SK-N-SH (cell line): ENCODE measurements around the gene PXDN. TPM values are rescaled to one million over a fixed set of nuclear protein-coding genes. Genes with fewer than 3 reads are reported as not detected.

ENCODE experiments used
- CTCF ChIA-PET: fragments of 300-600, 350-600 bp; formaldehyde crosslinking; extraction: SDS; loops from one replicate; lab custom pipeline; 2021; lab: Yijun Ruan, JAX
- POLR2A ChIA-PET: fragments of 350-600 bp; sonication (Branson Sonifier 250); formaldehyde crosslinking; extraction: SDS; loops from one replicate; lab custom pipeline; 2020; ENCODE audit warnings: antibody characterized with exemption, inconsistent platforms; lab: Yijun Ruan, JAX
- DNase-seq: peaks from one replicate; pipeline ENCODE4 v3.0.0; 2012
- H2AFZ ChIP-seq: fragments of 200-600 bp; sonication (generic); 2 replicates; pipeline ENCODE4 v1.8.1; 2016; ENCODE audit warnings: antibody characterized with exemption, mild to moderate bottlenecking, low read depth
- H3F3A ChIP-seq: fragments of 200-600 bp; sonication (generic); replicated peaks from 2 replicates; pipeline ENCODE3; 2016; ENCODE audit warnings: antibody characterized with exemption, mild to moderate bottlenecking; ENCODE audit not compliant: insufficient read depth
- H3K27ac ChIP-seq, 2 experiments: fragments of 200-500 bp in 1 of 2; fragments of 200-600 bp in 1 of 2; sonication (Bioruptor generic) in 1 of 2; sonication (generic), shearing (Covaris generic) in 1 of 2; 2 replicates each; pipeline versions ENCODE4 v1.5.1 to v1.6.1; 2014 to 2016; ENCODE audit warnings: low read depth in 2 of 2, inconsistent platforms in 1 of 2, low read length in 1 of 2, mild to moderate bottlenecking in 1 of 2, mixed read lengths in 1 of 2
- H3K27me3 ChIP-seq: fragments of 200-600 bp; sonication (generic), shearing (Covaris generic); 2 replicates; pipeline ENCODE4 v1.6.1; 2016; ENCODE audit warnings: mixed run types; ENCODE audit not compliant: insufficient read depth
- H3K36me3 ChIP-seq, 2 experiments: fragments of 200-500 bp in 1 of 2; fragments of 200-600 bp in 1 of 2; sonication (Bioruptor generic) in 1 of 2; sonication (generic) in 1 of 2; replicated peaks in 1 of 2; 2 replicates each; pipeline versions ENCODE3 to v1.5.1; 2014 to 2016; ENCODE audit warnings: low read length in 1 of 2, mild to moderate bottlenecking in 1 of 2; ENCODE audit not compliant: insufficient read depth in 2 of 2, control insufficient read depth in 1 of 2
- H3K4me1 ChIP-seq, 2 experiments: fragments of 200-500 bp in 1 of 2; fragments of 200-600 bp in 1 of 2; sonication (Bioruptor generic) in 1 of 2; sonication (generic), shearing (Covaris generic) in 1 of 2; 2 replicates each; pipeline versions ENCODE4 v1.5.1 to v1.6.1; 2014 to 2016; ENCODE audit warnings: low read depth in 1 of 2, low read length in 1 of 2, mixed run types in 1 of 2; ENCODE audit not compliant: insufficient read depth in 2 of 2, control insufficient read depth in 1 of 2
- H3K4me2 ChIP-seq: fragments of 200-600 bp; sonication (generic), shearing (Covaris generic); 2 replicates; pipeline ENCODE4 v1.6.1; 2017; ENCODE audit warnings: mixed run types
- H3K4me3 ChIP-seq, 2 experiments: fragments of 200-500 bp in 1 of 2; fragments of 200-600 bp in 1 of 2; sonication (Bioruptor generic) in 1 of 2; sonication (generic), shearing (Covaris generic) in 1 of 2; 2 replicates each; pipeline versions ENCODE4 v1.5.1 to v1.8.1; 2014 to 2016; ENCODE audit warnings: low read depth in 2 of 2, inconsistent platforms in 1 of 2, low read length in 1 of 2, mild to moderate bottlenecking in 1 of 2, mixed read lengths in 1 of 2, moderate library complexity in 1 of 2
- H3K79me2 ChIP-seq: fragments of 200-600 bp; sonication (generic); 2 replicates; pipeline ENCODE4 v1.8.1; 2017; ENCODE audit warnings: mild to moderate bottlenecking; ENCODE audit not compliant: insufficient read depth
- H3K9ac ChIP-seq: fragments of 200-600 bp; sonication (generic); 2 replicates; pipeline ENCODE4 v1.6.1; 2017; ENCODE audit warnings: mixed run types
- H3K9me2 ChIP-seq: fragments of 200-600 bp; sonication (generic); 2 replicates; pipeline ENCODE4 v1.6.1; 2017; ENCODE audit warnings: mixed run types
- H3K9me3 ChIP-seq: fragments of 200-600 bp; sonication (generic); 2 replicates; pipeline ENCODE4 v1.6.1; 2017; ENCODE audit warnings: mixed run types, mild to moderate bottlenecking, moderate library complexity
- H4K20me1 ChIP-seq: fragments of 200-600 bp; sonication (generic); 2 replicates; pipeline ENCODE4 v1.6.1; 2017; ENCODE audit warnings: mild to moderate bottlenecking, mixed run types; ENCODE audit not compliant: insufficient read depth
- CTCF ChIP-seq: fragments of 200-600 bp; sonication (generic); IDR thresholded peaks from 2 replicates; pipeline ENCODE4 v1.6.1; 2017; ENCODE audit warnings: antibody characterized with exemption, mild to moderate bottlenecking, moderate library complexity
- ELF1 ChIP-seq: IDR thresholded peaks from 2 replicates; pipeline ENCODE4 v1.4.0; 2012
- EZH2phosphoT487 ChIP-seq: fragments of 200-600 bp; sonication (generic); IDR thresholded peaks from 2 replicates; pipeline ENCODE4 v1.6.1; 2017; ENCODE audit warnings: low read depth, mixed run types, mild to moderate bottlenecking, antibody characterized with exemption, moderate library complexity, borderline replicate concordance
- FOSL2 ChIP-seq: IDR thresholded peaks from 2 replicates; pipeline ENCODE4 v1.4.0; 2012; ENCODE audit warnings: low read depth, mild to moderate bottlenecking, moderate library complexity, borderline replicate concordance
- FOXJ3 ChIP-seq: sonication (generic); formaldehyde crosslinking; IDR thresholded peaks from 2 replicates; pipeline ENCODE4 v1.5.1; 2020; ENCODE audit warnings: mild to moderate bottlenecking, missing genetic modification reagents
- GATA2 ChIP-seq: sonication (generic); formaldehyde crosslinking; IDR thresholded peaks from 2 replicates; pipeline ENCODE4 v1.5.0; 2020; ENCODE audit warnings: mild to moderate bottlenecking, missing genetic modification reagents
- IRF3 ChIP-seq: fragments of 150-350 bp; IDR thresholded peaks from 2 replicates; pipeline ENCODE4 v1.6.1; 2016; ENCODE audit warnings: mild to moderate bottlenecking, low read depth, low read length
- MAX ChIP-seq: IDR thresholded peaks from 2 replicates; pipeline ENCODE4 v1.4.0; 2012; ENCODE audit warnings: low read depth
- MEF2A ChIP-seq: IDR thresholded peaks from 2 replicates; pipeline ENCODE4 v1.4.0; 2012; ENCODE audit warnings: low read depth, borderline replicate concordance
- MXI1 ChIP-seq: IDR thresholded peaks from 2 replicates; pipeline ENCODE4 v1.6.1; 2012; ENCODE audit warnings: mild to moderate bottlenecking, low read depth, low read length, improper control_type of control experiment
- NFIC ChIP-seq: IDR thresholded peaks from 2 replicates; pipeline ENCODE4 v1.4.0; 2012; ENCODE audit warnings: borderline replicate concordance
- PBX3 ChIP-seq: IDR thresholded peaks from 2 replicates; pipeline ENCODE4; 2012
- REST ChIP-seq: IDR thresholded peaks from 2 replicates; pipeline ENCODE4 v1.6.1; 2012; ENCODE audit warnings: mild to moderate bottlenecking, low read depth, low read length, moderate library complexity
- RXRA ChIP-seq: IDR thresholded peaks from 2 replicates; pipeline ENCODE4 v1.4.0; 2012; ENCODE audit warnings: low read depth, mild to moderate bottlenecking, borderline replicate concordance
- TAF1 ChIP-seq: IDR thresholded peaks from 2 replicates; pipeline ENCODE4 v1.6.1; 2012; ENCODE audit warnings: low read depth, mild to moderate bottlenecking, low read length, moderate library complexity, borderline replicate concordance
- TCF12 ChIP-seq: IDR thresholded peaks from 2 replicates; pipeline ENCODE4 v1.4.0; 2012
- USF1 ChIP-seq: IDR thresholded peaks from 2 replicates; pipeline ENCODE4 v1.4.0; 2012; ENCODE audit warnings: low read depth, borderline replicate concordance
- YY1 ChIP-seq: IDR thresholded peaks from 2 replicates; pipeline ENCODE4 v1.4.0; 2012; ENCODE audit warnings: low read depth, mild to moderate bottlenecking
- WGBS: methylation state at CpG from one replicate; pipeline ENCODE4 v1.1.6; 2017; ENCODE audit warnings: low lambda C conversion rate; 5-methylcytosine and 5-hydroxymethylcytosine counted together
- polyA plus RNA-seq, 3 experiments: library from polyadenylated mRNA; depleted of rRNA; stranded (reverse); fragments of >200 nt; gene quantifications; 2 replicates each; pipeline ENCODE4 v1.2.3, GENCODE V29; 2012

PXDN gene
- polyA plus RNA-seq, 1 of the 3 experiments (the other 2 are of a cell fraction), result 146 TPM

GRCh38 chr2:1790473-1790872 is 46.2 kb upstream of the PXDN start:
- Histone ChIP-seq H3K4me1 (peaks cover 0 to 7% of the 10 kb centered on the region in 2 experiments; a peak in 1 of 4 replicates), H3K79me2 (no peaks in the 10 kb centered on the region), H4K20me1 (no peaks in the 10 kb centered on the region), H3K36me3 (no peaks in the 10 kb centered on the region), H3F3A (no peaks in the 10 kb centered on the region), H3K9me2 (no peaks in the 10 kb centered on the region), H3K27me3 (no peaks in the 10 kb centered on the region), H3K4me2 (no peak overlapping the region), H3K9ac (no peak overlapping the region), H2AFZ (no peak overlapping the region), H3K27ac (no peak overlapping the region), H3K4me3 (no peak overlapping the region), H3K9me3 (no peaks in the 10 kb centered on the region)
- ChIA-PET CTCF (interaction anchor here (0.7 to 1.7 kb wide), 6 partner anchors 13 to 240 kb away, joined by 3 to 8 read pairs (median 3); no protein-coding TSS in a partner anchor), POLR2A (no interaction called here)
- DNase-seq, result no peak
- no peak for TF ChIP-seq REST
- no peak for TF ChIP-seq MAX
- no peak for TF ChIP-seq CTCF
- no peak for TF ChIP-seq GATA2
- TF ChIP-seq MXI1, result no peak
- TF ChIP-seq TAF1, result no peak
- no peak for TF ChIP-seq TCF12
- TF ChIP-seq USF1, result no peak
- TF ChIP-seq NFIC, result no peak
- no peak for TF ChIP-seq MEF2A
- TF ChIP-seq ELF1, result no peak
- no peak for TF ChIP-seq IRF3
- TF ChIP-seq FOSL2, result no peak
- no peak for TF ChIP-seq EZH2phosphoT487
- TF ChIP-seq PBX3, result no peak
- no peak for TF ChIP-seq FOXJ3 (CRISPR knock-in tag)
- no peak for TF ChIP-seq YY1
- no peak for TF ChIP-seq RXRA
- WGBS, result 52% methylated on average over 6 of the region's 6 CpGs
